NCI-H187 treated with DMSO at 0.1 percent for 48 hours (cell line): ENCODE data around the gene SEMA4D.

Experiments
- DNase-seq: peaks from one replicate; lab custom pipeline; 2025; lab: John Stamatoyannopoulos, UW

SEMA4D gene

GRCh38 chr9:89410022-89410421 lies 87.9 kb downstream of the SEMA4D start:
- no peak for DNase-seq

- DNase-seq = no peak
Observed at GRCh38 chr9:89409466-89409865, 88.4 kb downstream of the SEMA4D start.

- no peak for DNase-seq
Observed at GRCh38 chr9:89408628-89409101, 89.2 kb downstream of the SEMA4D start.

GRCh38 chr9:89407070-89407469 lies 90.8 kb downstream of the SEMA4D start:
- no peak for DNase-seq

GRCh38 chr9:89405826-89406225 lies 92.1 kb downstream of the SEMA4D start:
- no peak for DNase-seq

- DNase-seq = no peak
Observed at GRCh38 chr9:89404074-89404473, 93.8 kb downstream of the SEMA4D start.

GRCh38 chr9:89402695-89403427 lies 95.1 kb downstream of the SEMA4D start:
- DNase-seq = no peak

- no peak for DNase-seq
Observed at GRCh38 chr9:89400403-89401116, 97.4 kb downstream of the SEMA4D start.

GRCh38 chr9:89398621-89399020 lies 99.3 kb downstream of the SEMA4D start:
- DNase-seq = no peak

- no peak for DNase-seq
Observed at GRCh38 chr9:89397471-89397870, 100.4 kb downstream of the SEMA4D start.

GRCh38 chr9:89395931-89396710 lies 101.8 kb downstream of the SEMA4D start:
- no peak for DNase-seq

- DNase-seq = no peak
Observed at GRCh38 chr9:89394412-89394811, 103.5 kb downstream of the SEMA4D start.

- DNase-seq = no peak
Observed at GRCh38 chr9:89391585-89391984, 106.3 kb downstream of the SEMA4D start.

- no peak for DNase-seq
Observed at GRCh38 chr9:89390578-89391116, 107.3 kb downstream of the SEMA4D start.

- no peak for DNase-seq
Observed at GRCh38 chr9:89390068-89390555, 107.8 kb downstream of the SEMA4D start.

- no peak for DNase-seq
Observed at GRCh38 chr9:89388868-89389177, 109.1 kb downstream of the SEMA4D start.

GRCh38 chr9:89388084-89388867 lies 109.6 kb downstream of the SEMA4D start:
- no peak for DNase-seq

GRCh38 chr9:89387197-89387849 lies 110.6 kb downstream of the SEMA4D start:
- no peak for DNase-seq

GRCh38 chr9:89386797-89387196 lies 111.1 kb downstream of the SEMA4D start:
- no peak for DNase-seq

- no peak for DNase-seq
Observed at GRCh38 chr9:89386206-89386605, 111.7 kb downstream of the SEMA4D start.

GRCh38 chr9:89384783-89385182 lies 113.1 kb downstream of the SEMA4D start:
- DNase-seq = no peak
